GM12891 (cell line): Measurements from ENCODE around the gene RPS3.
A peak's percentile ranks its signal among the peaks of the same experiment; 100 is the strongest.

Experiments
- DNase-seq: peaks from one replicate; pipeline ENCODE4 v3.0.0; 2011; ENCODE audit warnings: low spot score; ENCODE audit not compliant: insufficient read length
- FAIRE-seq: peaks from 2 replicates; lab custom pipeline; 2011; peaks lifted over from hg19 to GRCh38; lab: Jason Lieb, UNC
- PAX5 ChIP-seq: IDR thresholded peaks from 2 replicates; pipeline ENCODE4 v1.6.1; 2011; ENCODE audit warnings: low read length, moderate library complexity, mild to moderate bottlenecking; ENCODE audit not compliant: insufficient read depth, severe bottlenecking
- POLR2A ChIP-seq: IDR thresholded peaks from 2 replicates; pipeline ENCODE4 v1.6.1; 2011; ENCODE audit warnings: low read depth, low read length, control low read depth
- POLR2AphosphoS5 ChIP-seq: IDR thresholded peaks from 2 replicates; pipeline ENCODE4 v1.6.1; 2011; ENCODE audit warnings: low read depth, low read length, control low read depth
- POU2F2 ChIP-seq: IDR thresholded peaks from 2 replicates; pipeline ENCODE4 v1.6.1; 2011; ENCODE audit warnings: low read depth, mild to moderate bottlenecking, control low read depth, low read length, moderate library complexity
- SPI1 ChIP-seq: IDR thresholded peaks from 2 replicates; pipeline ENCODE4 v1.6.1; 2011; ENCODE audit warnings: low read depth, low read length, control low read depth
- TAF1 ChIP-seq: IDR thresholded peaks from 2 replicates; pipeline ENCODE4 v1.6.1; 2011; ENCODE audit warnings: low read depth, low read length, control low read depth

Gene RPS3

GRCh38 chr11:75380245-75380644 lies 19.1 kb upstream of the RPS3 start:
- no peak for FAIRE-seq
- no peak for DNase-seq
- TF ChIP-seq SPI1 (no peak), PAX5 (no peak), POLR2AphosphoS5 (no peak), POU2F2 (no peak), POLR2A (no peak), TAF1 (no peak)

- DNase-seq = no peak
- TF ChIP-seq POLR2A = no peak
- TF ChIP-seq POU2F2 = no peak
- no peak for TF ChIP-seq POLR2AphosphoS5
- TF ChIP-seq SPI1 = no peak
- TF ChIP-seq PAX5 = no peak
- TF ChIP-seq TAF1 = no peak
- no peak for FAIRE-seq
Measured at GRCh38 chr11:75380716-75381420, 18.4 kb upstream of the RPS3 start.

GRCh38 chr11:75383246-75383645 lies 16.1 kb upstream of the RPS3 start:
- DNase-seq = no peak
- TF ChIP-seq TAF1 = no peak
- TF ChIP-seq POU2F2 = no peak
- no peak for TF ChIP-seq SPI1
- no peak for TF ChIP-seq POLR2A
- TF ChIP-seq POLR2AphosphoS5 = no peak
- no peak for TF ChIP-seq PAX5
- no peak for FAIRE-seq

- FAIRE-seq = peak; percentile 55
- TF ChIP-seq POLR2A (no peak), SPI1 (no peak), POU2F2 (no peak), POLR2AphosphoS5 (no peak), PAX5 (no peak), TAF1 (no peak)
Measured at GRCh38 chr11:75384438-75385080, 14.8 kb upstream of the RPS3 start.

GRCh38 chr11:75386942-75387630 lies 12.2 kb upstream of the RPS3 start:
- FAIRE-seq (no peak), DNase-seq (no peak)
- no peak for TF ChIP-seq TAF1
- TF ChIP-seq POLR2AphosphoS5 = no peak
- TF ChIP-seq SPI1 = no peak
- no peak for TF ChIP-seq PAX5
- TF ChIP-seq POU2F2 = no peak
- no peak for TF ChIP-seq POLR2A

More at GRCh38 chr11:75384438-75385080, 14.8 kb upstream of the RPS3 start:
- peak; percentile 60 for DNase-seq

GRCh38 chr11:75387736-75388294 lies 11.5 kb upstream of the RPS3 start:
- DNase-seq (no peak), FAIRE-seq (no peak)
- no peak for TF ChIP-seq PAX5
- no peak for TF ChIP-seq POLR2AphosphoS5
- TF ChIP-seq TAF1 = no peak
- no peak for TF ChIP-seq POU2F2
- no peak for TF ChIP-seq SPI1
- no peak for TF ChIP-seq POLR2A

- FAIRE-seq (peak; percentile 91), DNase-seq (peak; percentile 61)
- TF ChIP-seq POLR2AphosphoS5 (no peak), SPI1 (no peak), PAX5 (no peak), POLR2A (no peak), POU2F2 (no peak), TAF1 (no peak)
Measured at GRCh38 chr11:75388386-75389275, 10.7 kb upstream of the RPS3 start.

GRCh38 chr11:75389276-75389605 lies 10.1 kb upstream of the RPS3 start:
- DNase-seq (no peak), FAIRE-seq (no peak)
- TF ChIP-seq TAF1 (no peak), POU2F2 (no peak), PAX5 (no peak), POLR2A (no peak), SPI1 (no peak), POLR2AphosphoS5 (no peak)
